ENCODE measurements around the gene SGCB. TPM values are rescaled to one million over a fixed set of nuclear protein-coding genes. Genes with fewer than 3 reads are reported as not detected.

Gene SGCB
- total RNA-seq, 3 donors from 2014 or later, result 23.8 to 80.1 (median 24.2) TPM

DNA sequence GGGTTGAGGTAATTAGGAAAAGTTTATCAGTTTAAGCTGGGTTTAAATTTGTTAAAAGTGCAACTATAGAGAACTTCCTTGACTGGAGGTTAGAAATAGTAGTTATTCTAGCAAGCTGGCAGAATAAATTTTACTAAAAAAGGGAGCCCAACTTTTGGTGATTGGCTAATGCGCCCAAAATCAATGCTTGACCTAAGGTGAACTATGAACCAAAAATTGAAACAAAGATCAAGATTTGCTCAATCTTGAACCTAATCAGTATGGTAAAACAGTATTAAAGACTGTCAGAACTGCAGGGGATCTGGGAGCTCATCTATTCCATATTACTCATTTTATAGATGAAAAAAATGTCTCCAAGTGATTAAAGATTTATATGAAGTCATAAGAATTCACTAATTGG, 6.9 kb upstream of the SGCB start:
- no peaks in the 10 kb centered on the region for H3K9me3 ChIP-seq

DNA sequence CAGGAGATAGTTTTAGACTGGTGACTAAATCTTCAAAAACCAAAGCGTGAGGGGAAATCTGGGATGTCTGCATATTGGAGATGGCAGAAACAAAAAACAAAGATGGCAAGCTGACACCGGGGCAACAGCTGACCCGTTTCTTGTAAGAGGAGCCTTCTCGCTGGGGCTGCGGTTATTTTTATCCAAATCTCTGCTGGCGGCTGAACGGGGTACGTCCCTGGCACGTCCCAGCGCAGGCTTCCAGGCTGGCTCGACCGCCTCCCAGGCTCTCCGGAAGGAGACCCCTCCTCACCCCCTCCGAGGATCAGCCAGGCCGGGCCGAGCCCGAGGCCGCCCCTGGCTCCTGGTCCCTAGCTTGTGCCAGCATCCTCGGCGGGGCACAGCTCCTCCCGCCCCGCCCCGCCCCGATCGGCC, 403 bp downstream of the SGCB start:
- Histone ChIP-seq H3K9me3 (no peaks in the 10 kb centered on the region), H3K36me3 (ENCODE audit: low read depth) (no peaks in the 10 kb centered on the region), H3K4me3 (peak overlapping the region; percentile 75), H3K4me1 (ENCODE audit: low read depth) (peaks cover 3% of the 10 kb centered on the region)
- ATAC-seq (peak; percentile 53), DNase-seq (peak in 1 of 3 donors; percentile 59)
- no peak for TF ChIP-seq CTCF (IDR thresholded peaks at IDR 0.05)
- intact Hi-C loops (cut with DNase I, micrococcal nuclease), result loop anchor here in 1 of 2 donors (10.0 kb wide), 1 partner anchor 193 kb away; the partner anchor contains the start of gene DCUN1D4

More for the DNA sequence above, 6.9 kb upstream of the SGCB start:
- H3K36me3 ChIP-seq (ENCODE audit: low read depth), result no peaks in the 10 kb centered on the region
- intact Hi-C loops (cut with DNase I, micrococcal nuclease), result no loop called here
- DNase-seq (no peak), ATAC-seq (no peak)
- H3K4me1 ChIP-seq (ENCODE audit: low read depth), result peaks cover 2% of the 10 kb centered on the region
- no peak for TF ChIP-seq CTCF (IDR thresholded peaks at IDR 0.05)
- H3K4me3 ChIP-seq, result no peak overlapping the region

DNA sequence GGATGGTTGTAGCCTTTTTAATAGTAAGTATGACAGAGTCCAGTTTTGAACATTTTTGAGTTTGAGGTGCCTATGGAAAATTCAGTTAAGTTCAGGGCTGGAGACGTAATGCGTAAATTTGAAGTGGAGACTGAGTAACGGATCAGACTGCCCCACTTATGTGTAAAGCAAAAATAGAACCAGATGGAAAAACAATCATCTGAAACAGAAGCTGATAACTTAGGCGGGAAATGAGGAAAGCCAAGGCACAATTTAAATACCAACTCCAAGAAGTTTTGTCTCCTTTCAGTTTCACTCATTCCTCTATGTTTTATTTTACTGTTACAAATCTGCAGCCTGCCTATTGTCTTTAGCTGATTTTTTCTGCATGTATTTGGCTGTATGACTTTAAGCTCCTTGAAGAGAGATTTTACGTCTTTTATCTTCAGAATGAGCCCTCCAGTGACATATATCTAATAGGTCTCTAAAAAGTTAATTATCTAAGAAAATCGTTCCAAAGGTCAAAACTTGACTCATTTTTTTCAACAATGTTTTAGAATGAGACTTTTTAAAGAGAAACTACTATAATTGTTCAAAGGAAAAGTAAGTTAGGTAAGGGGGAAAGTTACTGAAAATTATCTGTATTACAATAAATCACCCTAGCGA, 1.1 kb downstream of the SGCB start:
- TF ChIP-seq CTCF (IDR thresholded peaks at IDR 0.05), result no peak
- ATAC-seq, result no peak
- Histone ChIP-seq H3K9me3 (no peaks in the 10 kb centered on the region), H3K4me1 (ENCODE audit: low read depth) (peaks cover 3% of the 10 kb centered on the region), H3K4me3 (peak overlapping the region; percentile 75), H3K36me3 (ENCODE audit: low read depth) (no peaks in the 10 kb centered on the region)
- intact Hi-C loops (cut with DNase I, micrococcal nuclease), result loop anchor here in 1 of 2 donors (10.0 kb wide), 1 partner anchor 192 kb away; the partner anchor contains the start of gene DCUN1D4
- no peak for DNase-seq

DNA sequence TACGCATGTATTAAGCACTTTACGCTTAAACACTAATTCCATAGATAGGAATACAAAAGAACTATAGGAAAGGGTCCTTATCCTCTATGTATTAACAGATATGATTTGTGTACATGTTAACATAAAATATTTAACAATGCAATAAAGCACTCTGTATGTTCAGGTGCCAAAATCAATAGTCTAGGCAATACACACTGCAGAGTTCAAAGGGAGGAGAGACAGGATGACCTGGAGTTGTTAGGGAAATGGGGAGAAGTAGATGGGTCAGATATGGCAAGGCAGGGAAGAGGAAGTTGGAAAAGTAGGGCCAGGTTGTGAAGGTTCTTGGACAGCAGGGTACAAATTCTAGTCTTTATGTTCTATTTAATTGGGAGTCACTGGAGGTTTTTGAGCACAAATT, 2.9 kb downstream of the SGCB start:
- peaks cover 3% of the 10 kb centered on the region for H3K4me1 ChIP-seq (ENCODE audit: low read depth)
- no peak for DNase-seq
- no peaks in the 10 kb centered on the region for H3K9me3 ChIP-seq
- H3K4me3 ChIP-seq, result no peak overlapping the region
- TF ChIP-seq CTCF (IDR thresholded peaks at IDR 0.05), result no peak
- H3K36me3 ChIP-seq (ENCODE audit: low read depth), result no peaks in the 10 kb centered on the region
- intact Hi-C loops (cut with DNase I, micrococcal nuclease), result loop anchor here in 1 of 2 donors (10.0 kb wide), 1 partner anchor 190 kb away; the partner anchor contains the start of gene DCUN1D4
- peak; percentile 25 for ATAC-seq

GRCh38 chr4:52032005-52032404, 6.1 kb downstream of the SGCB start:
- DNase-seq, result no peak
- no peak for ATAC-seq
- no peak for TF ChIP-seq CTCF (IDR thresholded peaks at IDR 0.05)
- no peak overlapping the region for H3K4me3 ChIP-seq
- intact Hi-C loops (cut with DNase I, micrococcal nuclease), result loop anchor here in 1 of 2 donors (10.0 kb wide), 1 partner anchor 187 kb away; the partner anchor contains the start of gene DCUN1D4
- no peaks in the 10 kb centered on the region for H3K9me3 ChIP-seq
- no peaks in the 10 kb centered on the region for H3K4me1 ChIP-seq (ENCODE audit: low read depth)
- no peaks in the 10 kb centered on the region for H3K36me3 ChIP-seq (ENCODE audit: low read depth)

All from mucosa of descending colon (tissue), 3 donors.